ENCODE measurements around the gene PLK3. TPM values are rescaled to one million over a fixed set of nuclear protein-coding genes. Genes with fewer than 3 reads are reported as not detected.
A peak's percentile ranks its signal among the peaks of the same experiment; 100 is the strongest.
"Not testable (repeated sequence)": the region's sequence is repeated elsewhere in the genome, so short reads cannot be mapped to it uniquely, and the experiment has no call there.

PLK3 gene
- total RNA-seq, 1 donor: 36.1 TPM

GRCh38 chr1:44832056-44832705, 32.0 kb downstream of the PLK3 start:
- TF ChIP-seq CTCF (IDR thresholded peaks at IDR 0.05; ENCODE audit: insufficient read depth, low read length): no peak
- no peak for DNase-seq (ENCODE audit: low read depth)
- H3K4me3 ChIP-seq (ENCODE audit: low read depth, low read length): no peak overlapping the region

GRCh38 chr1:44834328-44834727, 34.2 kb downstream of the PLK3 start:
- no peak for DNase-seq (ENCODE audit: low read depth)
- H3K4me3 ChIP-seq (ENCODE audit: low read depth, low read length): no peak overlapping the region
- TF ChIP-seq CTCF (IDR thresholded peaks at IDR 0.05; ENCODE audit: insufficient read depth, low read length): no peak

GRCh38 chr1:44835738-44836675, 35.8 kb downstream of the PLK3 start:
- peak; percentile 93 for DNase-seq (ENCODE audit: low read depth)
- peak; percentile 89 for TF ChIP-seq CTCF (IDR thresholded peaks at IDR 0.05; ENCODE audit: insufficient read depth, low read length)
- H3K4me3 ChIP-seq (ENCODE audit: low read depth, low read length): no peak overlapping the region

GRCh38 chr1:44838294-44838693, 38.1 kb downstream of the PLK3 start:
- DNase-seq (ENCODE audit: low read depth); H3K4me3 ChIP-seq (ENCODE audit: low read depth, low read length): not testable (repeated sequence)

GRCh38 chr1:44839576-44839975, 39.4 kb downstream of the PLK3 start:
- H3K4me3 ChIP-seq (ENCODE audit: low read depth, low read length): no peak overlapping the region
- no peak for DNase-seq (ENCODE audit: low read depth)
- TF ChIP-seq CTCF (IDR thresholded peaks at IDR 0.05; ENCODE audit: insufficient read depth, low read length): no peak

- DNase-seq (ENCODE audit: low read depth): no peak
- TF ChIP-seq CTCF (IDR thresholded peaks at IDR 0.05; ENCODE audit: insufficient read depth, low read length): no peak
- peak overlapping the region; percentile 67 for H3K4me3 ChIP-seq (ENCODE audit: low read depth, low read length)
Measured at GRCh38 chr1:44842486-44842861, 42.3 kb downstream of the PLK3 start.

GRCh38 chr1:44842862-44843655, 42.9 kb downstream of the PLK3 start, which contains the start of gene PTCH2:
Gene PTCH2 (minus strand): TSS chr1:44843253. CDS start chr1:44842932, 321 bp downstream.
- no peak for TF ChIP-seq CTCF (IDR thresholded peaks at IDR 0.05; ENCODE audit: insufficient read depth, low read length)
- peak; percentile 50 for DNase-seq (ENCODE audit: low read depth)
- H3K4me3 ChIP-seq (ENCODE audit: low read depth, low read length): peak within 1 kb of the TSS; percentile 67

All from fibroblast of the aortic adventitia (primary cell).